GM12891 (cell line): ENCODE data around the gene ASTN2.

Experiments used
- POLR2AphosphoS5 ChIP-seq: IDR thresholded peaks from 2 replicates; pipeline ENCODE4 v1.6.1; 2011; ENCODE audit warnings: low read depth, low read length, control low read depth
- TAF1 ChIP-seq: IDR thresholded peaks from 2 replicates; pipeline ENCODE4 v1.6.1; 2011; ENCODE audit warnings: low read depth, low read length, control low read depth

DNA sequence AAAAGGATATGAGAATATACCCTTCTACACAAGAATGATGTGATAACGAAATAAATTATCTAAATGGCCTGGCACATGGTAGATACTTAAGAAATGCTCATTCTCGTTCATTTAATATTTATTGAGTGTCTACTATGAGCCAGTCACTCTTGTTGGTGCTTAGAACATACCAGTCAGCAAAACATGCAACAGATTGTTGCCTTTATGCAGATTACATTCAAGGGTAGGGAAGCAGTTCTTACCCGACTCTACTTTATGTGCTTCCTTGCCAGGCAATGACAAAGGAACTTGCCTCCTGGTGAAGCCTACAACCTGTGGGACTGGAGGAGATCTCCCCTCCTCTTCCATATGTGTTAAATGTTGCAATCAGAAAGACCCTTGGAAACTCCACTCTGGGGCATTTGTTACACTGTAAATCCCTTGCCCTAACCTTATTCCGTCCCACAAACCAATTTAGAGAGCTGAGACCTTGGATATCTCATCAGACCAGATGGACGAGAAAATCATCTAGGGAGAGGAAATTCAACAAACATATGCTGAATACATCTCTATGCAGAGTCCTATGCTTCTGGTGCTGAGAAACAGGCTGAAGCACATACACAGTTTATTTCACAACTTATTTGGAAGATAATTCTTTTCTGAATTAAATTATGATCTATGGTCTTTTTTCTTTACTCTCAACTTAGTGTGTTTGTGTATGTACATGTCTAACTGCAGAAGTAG is 855.9 kb downstream of the ASTN2 start:
- TF ChIP-seq POLR2AphosphoS5 = no peak
- no peak for TF ChIP-seq TAF1
